H7 (cell line): ENCODE results near the gene OR6B2. TPM values are rescaled to one million over a fixed set of nuclear protein-coding genes. Genes with fewer than 3 reads are reported as not detected.
A peak's percentile ranks its signal among the peaks of the same experiment; 100 is the strongest.
"Not testable (repeated sequence)": the region's sequence is repeated elsewhere in the genome, so short reads cannot be mapped to it uniquely, and the experiment has no call there.

ENCODE experiments used
- DNase-seq: peaks from one replicate; pipeline ENCODE4 v3.0.0; 2012
- H3K27me3 ChIP-seq: 2 replicates; pipeline ENCODE4 v1.6.0; 2011; ENCODE audit warnings: mild to moderate bottlenecking, low read length; ENCODE audit not compliant: control insufficient read depth, insufficient read depth
- H3K36me3 ChIP-seq: replicated peaks from 2 replicates; pipeline ENCODE4 v1.5.1; 2011; ENCODE audit warnings: low read length; ENCODE audit not compliant: control insufficient read depth, insufficient read depth
- H3K4me3 ChIP-seq: 2 replicates; pipeline ENCODE4 v1.5.1; 2011; ENCODE audit warnings: low read depth, mild to moderate bottlenecking, control low read depth, low read length, moderate library complexity; ENCODE audit not compliant: insufficient read depth
- total RNA-seq: library from RNA; depleted of rRNA; stranded (reverse); fragments of >200 nt; shearing (Covaris generic); gene quantifications from 2 replicates; pipeline ENCODE4 v1.2.3, GENCODE V29; 2014

The OR6B2 gene
- total RNA-seq, 1 experiment from 2014 or later, result not detected

DNA sequence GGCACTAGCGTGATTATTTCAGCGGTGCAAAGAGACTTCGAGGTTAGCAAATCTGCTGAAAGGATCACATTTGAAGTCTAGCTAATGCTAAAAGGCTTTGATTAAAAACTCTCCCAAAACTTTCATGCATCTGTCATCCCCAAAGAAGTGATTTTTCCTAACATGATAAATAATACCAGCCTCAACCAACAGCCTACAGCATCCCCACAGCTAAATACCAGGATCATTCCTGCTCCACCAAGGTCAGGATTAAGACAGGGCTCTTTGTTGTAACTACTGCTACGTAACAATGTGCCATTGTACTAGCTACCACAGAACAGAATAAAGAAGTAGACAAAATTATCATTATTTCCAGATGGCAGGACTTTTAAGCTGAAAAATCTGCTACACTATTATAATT is 21.5 kb upstream of the OR6B2 start:
- Histone ChIP-seq H3K36me3 (no peaks in the 10 kb centered on the region), H3K27me3 (no peaks in the 10 kb centered on the region), H3K4me3 (no peak overlapping the region)
- DNase-seq, result no peak

DNA sequence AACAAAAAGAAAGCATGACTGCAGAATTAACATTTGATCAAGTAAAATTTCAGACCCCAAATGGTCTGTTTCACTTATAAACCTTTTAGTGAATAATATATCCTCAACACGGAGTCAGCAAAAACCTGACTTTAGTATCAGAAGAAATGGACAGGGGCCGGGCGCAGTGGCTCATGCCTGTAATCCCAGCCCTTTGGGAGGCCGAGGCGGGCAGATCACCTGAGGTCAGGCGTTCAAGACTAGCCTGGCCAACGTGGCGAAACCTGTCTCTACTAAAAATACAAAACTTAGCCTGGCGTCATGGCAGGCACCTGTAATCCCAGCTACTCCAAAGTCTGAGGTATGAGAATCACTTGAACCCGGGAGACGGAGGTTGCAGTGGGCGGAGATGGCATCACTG is 20.0 kb upstream of the OR6B2 start:
- Histone ChIP-seq H3K27me3 (no peaks in the 10 kb centered on the region), H3K4me3 (no peak overlapping the region), H3K36me3 (no peaks in the 10 kb centered on the region)
- DNase-seq, result no peak

GRCh38 chr2:240048237-240048636 is 18.0 kb upstream of the OR6B2 start:
- Histone ChIP-seq H3K36me3 (no peaks in the 10 kb centered on the region), H3K27me3 (no peaks in the 10 kb centered on the region), H3K4me3 (no peak overlapping the region)
- DNase-seq, result no peak

DNA sequence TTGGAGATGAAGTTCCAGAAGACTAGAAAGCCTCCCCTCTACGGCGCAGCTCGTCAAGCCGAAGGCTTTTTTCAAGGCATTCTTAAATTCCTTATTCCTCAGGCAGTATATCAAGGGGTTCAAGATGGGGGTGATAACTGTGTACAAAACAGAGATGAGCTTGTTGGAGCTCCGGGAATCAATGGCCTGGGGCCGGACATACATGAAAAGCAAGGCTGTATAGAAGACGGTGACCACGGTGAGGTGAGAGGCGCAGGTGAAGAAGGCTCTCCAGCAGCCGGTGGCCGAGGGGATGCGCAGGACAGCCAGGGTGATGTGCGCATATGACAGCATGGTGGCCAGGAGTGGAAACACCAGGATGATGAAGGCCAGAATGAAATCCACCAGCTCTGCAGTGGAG is 14.9 kb upstream of the OR6B2 start:
- H3K36me3 ChIP-seq, result no peaks in the 10 kb centered on the region
- H3K27me3 ChIP-seq, result no peaks in the 10 kb centered on the region
- H3K4me3 ChIP-seq, result no peak overlapping the region
- no peak for DNase-seq

GRCh38 chr2:240044096-240044495 is 13.9 kb upstream of the OR6B2 start:
- DNase-seq, H3K36me3 ChIP-seq, H3K27me3 ChIP-seq, H3K4me3 ChIP-seq: not testable (repeated sequence)

GRCh38 chr2:240043279-240043989 is 13.2 kb upstream of the OR6B2 start:
- no peaks in the 10 kb centered on the region for H3K27me3 ChIP-seq

GRCh38 chr2:240042740-240043139 is 12.5 kb upstream of the OR6B2 start:
- Histone ChIP-seq H3K36me3 (no peaks in the 10 kb centered on the region), H3K27me3 (no peaks in the 10 kb centered on the region; the same call in 1 of the 2 replicates), H3K4me3 (no peak overlapping the region)
- no peak for DNase-seq

More at GRCh38 chr2:240043279-240043989, 13.2 kb upstream of the OR6B2 start:
- Histone ChIP-seq H3K4me3 (no peak overlapping the region), H3K36me3 (no peaks in the 10 kb centered on the region)
- DNase-seq, result no peak

DNA sequence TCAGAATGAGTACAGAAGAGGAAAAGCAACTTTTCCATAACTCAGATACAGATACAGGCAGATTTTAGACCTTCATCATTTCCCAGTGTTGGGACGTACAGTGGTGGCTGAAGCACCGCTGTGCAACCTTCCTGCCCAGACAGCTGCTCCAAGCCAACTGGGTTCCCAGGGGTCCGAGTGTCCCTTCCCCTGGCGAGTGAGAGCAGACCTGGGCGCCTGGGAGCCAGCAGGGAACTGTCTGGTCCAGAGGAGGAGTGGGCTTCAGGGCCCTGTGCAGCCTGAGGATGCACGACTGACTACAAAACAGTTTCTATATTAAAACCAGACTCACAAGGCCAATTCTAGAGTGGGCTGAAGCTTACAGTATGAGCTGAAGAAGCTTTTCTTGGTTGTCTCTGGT is 11.1 kb upstream of the OR6B2 start:
- H3K27me3 ChIP-seq, result no peaks in the 10 kb centered on the region; the same call in 1 of the 2 replicates
- no peaks in the 10 kb centered on the region for H3K36me3 ChIP-seq
- DNase-seq, result no peak
- H3K4me3 ChIP-seq, result no peak overlapping the region

DNA sequence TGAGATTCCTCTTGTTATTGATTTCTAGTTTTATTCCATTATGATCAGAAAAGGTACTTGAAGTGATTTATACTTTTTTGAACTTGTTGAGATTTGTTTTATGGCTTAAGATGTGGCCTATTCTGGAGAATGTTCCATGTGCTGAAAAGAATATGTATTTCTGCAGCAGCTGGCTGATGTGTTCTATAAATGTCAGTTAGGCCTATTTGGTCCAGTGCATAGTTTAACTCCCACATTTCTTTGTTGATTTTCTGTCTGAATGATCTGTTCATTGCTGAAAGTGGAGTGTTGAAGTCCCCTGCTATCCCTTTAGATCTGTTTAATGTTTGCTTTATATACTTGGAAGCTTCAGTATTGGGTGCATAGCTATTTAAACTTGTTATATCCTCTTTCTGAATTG is 7.1 kb upstream of the OR6B2 start:
- Histone ChIP-seq H3K4me3 (no peak overlapping the region), H3K36me3 (no peaks in the 10 kb centered on the region), H3K27me3 (no peaks in the 10 kb centered on the region; the same call in none of the 2 replicates)
- no peak for DNase-seq

GRCh38 chr2:240033330-240033678 is 3.1 kb upstream of the OR6B2 start:
- peaks cover 3% of the 10 kb centered on the region for H3K27me3 ChIP-seq
- no peak overlapping the region for H3K4me3 ChIP-seq
- DNase-seq, result peak; percentile 59

DNA sequence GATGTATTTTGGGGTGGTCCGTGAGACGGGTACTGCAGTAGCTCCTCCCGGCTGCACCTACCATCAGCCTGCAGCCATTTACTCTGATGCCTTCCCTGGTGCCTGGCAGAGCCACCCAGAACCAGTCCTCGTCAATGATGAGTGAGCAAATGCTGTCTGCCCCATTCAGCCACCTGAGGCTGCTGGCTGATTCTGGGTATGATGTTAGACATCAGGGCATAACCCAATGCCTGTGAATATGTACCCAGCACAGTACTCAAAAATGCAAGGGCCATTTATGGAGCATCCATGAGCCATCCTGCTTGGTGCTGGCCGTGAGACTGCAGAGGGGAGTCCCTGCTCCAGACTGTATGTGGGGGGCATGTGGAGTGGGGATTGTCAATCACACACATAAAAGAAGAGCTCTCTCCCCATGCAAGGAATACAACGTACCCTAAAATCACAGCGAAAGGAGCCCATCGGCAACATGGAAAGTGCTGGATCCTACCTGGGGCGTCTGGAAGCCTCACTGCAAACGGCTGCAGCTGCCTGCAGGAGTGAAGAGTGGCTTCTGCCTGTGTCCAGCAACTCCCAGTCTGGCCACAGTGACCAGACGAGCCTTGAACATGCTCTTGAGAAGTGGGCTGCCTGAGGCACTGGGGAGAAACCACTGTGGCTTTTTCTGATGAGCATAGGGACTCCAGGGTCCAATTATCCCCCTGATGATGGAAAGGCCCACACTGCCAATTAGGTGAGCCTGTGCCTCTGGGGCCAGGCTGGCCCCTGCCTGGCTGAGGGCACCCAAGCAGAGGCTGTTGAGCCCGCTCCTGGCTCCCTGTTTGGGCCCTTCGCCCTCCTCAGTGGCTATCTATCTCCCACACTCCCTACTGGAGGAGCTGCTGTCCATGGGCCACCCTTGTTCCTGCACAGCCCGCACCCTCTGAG is 2.4 kb upstream of the OR6B2 start:
- peaks cover 3% of the 10 kb centered on the region; the same call in 1 of the 2 replicates for H3K27me3 ChIP-seq

More at GRCh38 chr2:240033330-240033678, 3.1 kb upstream of the OR6B2 start:
- no peaks in the 10 kb centered on the region for H3K36me3 ChIP-seq

GRCh38 chr2:240024766-240025165 is 5.5 kb downstream of the OR6B2 start:
- Histone ChIP-seq H3K27me3 (no peaks in the 10 kb centered on the region), H3K36me3 (peaks cover 11% of the 10 kb centered on the region), H3K4me3 (peak overlapping the region; percentile 93)
- no peak for DNase-seq

More for the DNA sequence above, 2.4 kb upstream of the OR6B2 start:
- Histone ChIP-seq H3K36me3 (no peaks in the 10 kb centered on the region), H3K4me3 (no peak overlapping the region)
- no peak for DNase-seq

GRCh38 chr2:240023792-240024191 is 6.4 kb downstream of the OR6B2 start:
- no peak for DNase-seq
- Histone ChIP-seq H3K27me3 (no peaks in the 10 kb centered on the region), H3K36me3 (peaks cover 14% of the 10 kb centered on the region), H3K4me3 (no peak overlapping the region)

- Histone ChIP-seq H3K27me3 (no peaks in the 10 kb centered on the region), H3K36me3 (peaks cover 23% of the 10 kb centered on the region), H3K4me3 (no peak overlapping the region)
- DNase-seq, result peak; percentile 91
These were observed 8.6 kb downstream of the OR6B2 start for GRCh38 chr2:240021488-240022104.
